ENCODE data around the gene TCFL5.

GRCh38 chr20:62832212-62832922, 29.3 kb downstream of the TCFL5 start:
- TF ChIP-seq CTCF (IDR thresholded peaks at IDR 0.05) (no peak), POLR2AphosphoS5 (IDR thresholded peaks at IDR 0.05; ENCODE audit: low read depth, low read length) (no peak), SIN3A (IDR thresholded peaks at IDR 0.05; ENCODE audit: borderline replicate concordance, insufficient read depth, low read depth, low read length) (no peak), REST (IDR thresholded peaks at IDR 0.05; ENCODE audit: insufficient read depth in 1 of 2, low read depth in 2 of 2, low read length in 1 of 2) (no peak)
